ENCODE data around the gene CHRNA4.
"Not testable (repeated sequence)": the region's sequence is repeated elsewhere in the genome, so short reads cannot be mapped to it uniquely, and the experiment has no call there.

Gene CHRNA4

GRCh38 chr20:63397155-63397843 is 36.1 kb upstream of the CHRNA4 start:
- no peak for FAIRE-seq

- no peak for FAIRE-seq
Observed at GRCh38 chr20:63396300-63396699, 35.2 kb upstream of the CHRNA4 start.

- no peak for FAIRE-seq
Observed at GRCh38 chr20:63395723-63396122, 34.6 kb upstream of the CHRNA4 start.

GRCh38 chr20:63394920-63395455 is 33.8 kb upstream of the CHRNA4 start:
- no peak for FAIRE-seq

GRCh38 chr20:63394069-63394919 is 33.1 kb upstream of the CHRNA4 start:
- no peak for FAIRE-seq

GRCh38 chr20:63393566-63393965 is 32.4 kb upstream of the CHRNA4 start:
- FAIRE-seq = no peak

- no peak for FAIRE-seq
Observed at GRCh38 chr20:63392465-63393365, 31.6 kb upstream of the CHRNA4 start.

GRCh38 chr20:63387917-63388316 is 26.8 kb upstream of the CHRNA4 start:
- FAIRE-seq = no peak

GRCh38 chr20:63387393-63387792 is 26.2 kb upstream of the CHRNA4 start:
- no peak for FAIRE-seq

GRCh38 chr20:63386491-63386890 is 25.3 kb upstream of the CHRNA4 start:
- FAIRE-seq = no peak

GRCh38 chr20:63385819-63386218 is 24.7 kb upstream of the CHRNA4 start:
- no peak for FAIRE-seq

GRCh38 chr20:63384336-63384735 is 23.2 kb upstream of the CHRNA4 start:
- no peak for FAIRE-seq

GRCh38 chr20:63383556-63383955 is 22.4 kb upstream of the CHRNA4 start:
- no peak for FAIRE-seq

- FAIRE-seq = no peak
Observed at GRCh38 chr20:63382551-63383300, 21.6 kb upstream of the CHRNA4 start.

- no peak for FAIRE-seq
Observed at GRCh38 chr20:63381781-63382431, 20.8 kb upstream of the CHRNA4 start.

- FAIRE-seq = no peak
Observed at GRCh38 chr20:63380346-63380870, 19.3 kb upstream of the CHRNA4 start.

- FAIRE-seq = not testable (repeated sequence)
Observed at GRCh38 chr20:63379872-63380271, 18.7 kb upstream of the CHRNA4 start.

GRCh38 chr20:63379296-63379695 is 18.1 kb upstream of the CHRNA4 start:
- FAIRE-seq = no peak

GRCh38 chr20:63378626-63379025 is 17.5 kb upstream of the CHRNA4 start:
- no peak for FAIRE-seq

- FAIRE-seq = no peak
Observed at GRCh38 chr20:63377951-63378381, 16.8 kb upstream of the CHRNA4 start.

GRCh38 chr20:63377256-63377941 is 16.2 kb upstream of the CHRNA4 start:
- no peak for FAIRE-seq

All from islet of Langerhans (tissue), 1 donor.